Measurements from ENCODE around the gene FAM227B.

DNA sequence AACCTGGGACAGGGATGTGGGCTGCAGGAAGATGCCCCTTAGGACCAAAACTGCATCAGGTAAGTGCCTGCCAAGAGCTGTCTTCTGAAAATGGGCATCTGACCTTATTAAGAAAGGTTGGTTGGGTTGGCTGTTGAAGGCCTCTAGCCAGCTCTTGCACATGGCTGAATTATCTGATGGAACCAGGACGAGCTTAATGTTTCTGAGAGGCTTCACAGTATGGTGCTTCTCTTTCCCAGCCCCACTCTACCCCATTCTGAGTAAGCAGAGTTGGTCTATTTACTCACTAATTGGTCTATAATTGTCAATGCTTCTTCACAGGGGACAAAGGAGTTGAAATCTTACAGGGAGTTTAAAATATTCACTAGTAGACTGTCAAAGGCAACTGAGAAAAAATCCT lies 48.7 kb upstream of the FAM227B start:
- TF ChIP-seq CTCF (IDR thresholded peaks at IDR 0.05) (no peak), POLR2A (IDR thresholded peaks at IDR 0.05) (no peak)

Data from body of pancreas (tissue), 4 donors.